NCI-H82 treated with DMSO at 0.1 percent for 48 hours (cell line): ENCODE measurements around the gene CLSTN1.
"Not testable (repeated sequence)": the region's sequence is repeated elsewhere in the genome, so short reads cannot be mapped to it uniquely, and the experiment has no call there.

ENCODE experiments used
- DNase-seq: peaks from one replicate; lab custom pipeline; 2025; ENCODE audit not compliant: unreplicated experiment; lab: John Stamatoyannopoulos, UW

Gene CLSTN1

DNA sequence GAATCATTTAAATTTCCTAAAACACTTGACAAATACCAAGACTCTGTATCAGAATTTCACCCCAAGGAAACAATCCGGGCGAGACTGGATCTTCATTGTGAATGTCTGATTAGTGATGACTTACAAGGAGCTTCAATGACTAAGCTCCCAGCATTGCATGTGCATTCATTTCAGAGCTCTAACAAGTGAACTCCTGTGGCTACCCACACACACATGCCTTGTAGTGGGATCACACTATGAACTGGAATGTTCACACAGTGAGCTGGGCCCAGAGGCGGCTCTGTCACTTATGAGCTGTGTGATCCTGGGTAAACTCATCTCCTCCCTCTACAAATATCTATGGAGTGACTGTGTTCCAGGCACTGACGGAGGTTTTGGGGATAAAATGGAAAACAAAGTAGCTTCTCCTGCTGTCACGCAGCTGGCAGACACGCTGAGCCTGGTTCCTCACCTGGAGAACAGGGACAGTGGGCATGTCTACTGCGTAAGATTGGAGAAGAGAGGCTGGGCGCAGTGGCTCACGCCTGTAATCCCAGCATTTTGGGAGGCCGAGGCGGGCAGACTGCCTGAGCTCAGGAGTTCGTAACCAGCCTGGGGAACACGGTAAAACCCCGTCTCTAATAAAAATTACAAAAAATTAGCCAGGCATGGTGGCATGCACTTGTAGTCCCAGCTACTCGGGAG is 56.9 kb downstream of the CLSTN1 start:
- DNase-seq = no peak

DNA sequence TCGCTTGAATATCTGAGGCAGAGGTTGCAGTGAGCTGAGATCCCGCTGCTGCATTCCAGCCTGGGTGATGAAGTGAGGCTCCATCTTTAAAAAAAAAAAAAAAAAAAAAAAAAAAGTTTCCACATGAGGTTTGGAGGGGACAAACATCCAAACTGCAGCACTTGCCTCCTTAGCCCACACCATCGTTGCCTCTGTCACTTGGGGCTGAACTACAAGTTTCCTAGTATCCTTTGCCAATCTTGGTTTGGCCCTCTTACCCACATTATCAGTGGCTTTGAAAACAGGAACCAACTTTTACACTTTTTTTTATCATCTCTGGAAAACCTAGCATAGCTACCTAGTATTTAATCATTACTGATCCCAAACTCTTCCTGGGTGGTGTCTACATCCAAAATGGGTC is 59.2 kb downstream of the CLSTN1 start:
- DNase-seq = no peak

DNA sequence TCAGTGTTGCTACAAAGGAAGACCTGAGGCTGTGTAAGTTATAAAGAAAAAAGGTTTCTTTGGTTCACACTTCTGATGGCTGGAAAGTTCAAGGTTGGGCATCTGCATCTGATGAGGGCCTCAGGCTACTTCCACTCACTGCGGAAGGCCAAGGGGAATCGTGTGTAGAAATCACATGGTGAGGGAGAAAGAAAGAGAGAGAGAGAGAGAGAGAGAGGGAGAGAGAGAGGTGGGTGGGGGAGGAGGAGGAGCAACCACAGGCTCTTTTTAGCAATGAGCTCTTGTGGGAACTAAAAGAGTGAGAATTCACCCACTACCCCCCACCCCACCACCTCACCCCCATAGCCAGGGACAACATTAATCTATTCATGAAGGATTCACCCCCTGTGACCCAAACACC is 59.9 kb downstream of the CLSTN1 start:
- DNase-seq = no peak

DNA sequence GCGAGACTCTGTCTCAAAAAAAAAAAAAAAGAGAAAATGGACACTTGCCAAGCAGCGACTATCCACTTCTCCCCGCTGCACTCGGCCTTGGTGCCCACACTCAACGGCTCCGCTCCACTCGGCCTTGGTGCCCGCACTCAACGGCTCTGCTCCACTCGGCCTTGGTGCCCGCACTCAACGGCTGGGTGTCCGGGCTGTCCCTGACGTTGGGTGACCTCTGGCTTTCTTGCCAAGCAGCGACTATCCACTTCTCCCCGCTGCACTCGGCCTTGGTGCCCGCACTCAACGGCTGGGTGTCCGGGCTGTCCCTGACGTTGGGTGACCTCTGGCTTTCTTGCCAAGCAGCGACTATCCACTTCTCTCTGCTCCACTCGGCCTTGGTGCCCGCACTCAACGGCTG is 61.3 kb downstream of the CLSTN1 start:
- not testable (repeated sequence) for DNase-seq

DNA sequence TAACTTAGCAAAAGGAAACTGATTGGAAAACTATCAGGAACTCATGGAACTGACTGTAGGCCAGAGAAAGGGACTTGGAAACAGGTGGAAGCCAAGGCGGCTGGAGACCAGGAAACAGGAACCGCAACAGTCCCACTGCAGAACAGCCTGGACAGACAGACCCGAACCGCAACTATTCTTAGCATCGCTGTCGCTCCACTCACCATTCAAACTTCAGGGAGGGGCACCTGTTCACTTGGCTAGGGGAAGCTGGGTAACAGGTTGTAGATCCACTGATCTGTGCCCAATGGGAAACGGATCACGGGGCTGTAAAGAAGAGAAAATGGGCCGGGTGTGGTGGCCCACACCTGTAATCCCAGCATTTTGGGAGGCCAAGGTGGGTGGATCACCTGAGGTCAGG is 61.9 kb downstream of the CLSTN1 start:
- DNase-seq = no peak

DNA sequence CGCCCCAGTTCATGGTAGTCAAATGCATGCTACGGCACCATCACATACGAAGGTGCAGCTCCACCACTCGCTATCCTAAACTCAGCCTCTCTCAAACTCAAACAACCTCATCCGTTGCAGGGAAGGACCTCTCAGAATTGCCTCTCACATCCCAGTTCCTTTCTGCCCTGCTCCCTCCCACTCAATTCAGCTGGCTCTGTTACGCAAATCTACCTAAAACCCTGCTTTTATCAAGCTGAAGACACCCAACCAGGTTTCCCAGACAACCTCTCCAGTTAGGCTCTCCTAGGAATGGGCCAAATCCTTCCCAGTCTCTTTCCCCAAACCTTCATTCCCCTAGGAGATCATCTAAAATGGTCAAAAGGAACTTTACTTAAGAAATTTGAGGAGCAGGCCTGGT is 62.9 kb downstream of the CLSTN1 start:
- no peak for DNase-seq

DNA sequence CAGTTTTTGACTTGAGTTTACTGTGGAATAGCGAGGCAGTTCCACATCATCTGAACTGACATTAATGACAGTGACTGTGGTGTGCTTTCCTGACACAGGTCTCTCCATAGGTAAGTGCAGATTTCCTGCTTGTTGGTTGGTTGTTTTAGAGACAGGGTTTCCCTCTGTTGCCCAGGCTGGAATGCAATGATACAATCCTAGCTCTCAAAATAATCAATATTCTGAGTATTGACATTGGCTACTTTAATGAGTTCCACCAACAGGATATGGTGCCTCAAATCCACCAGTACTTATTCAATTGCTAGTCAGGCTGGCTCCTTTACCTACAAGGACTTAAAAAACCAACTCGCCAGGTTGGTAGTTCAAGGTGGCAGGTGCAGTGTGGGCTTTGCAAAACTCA is 63.8 kb downstream of the CLSTN1 start:
- DNase-seq = no peak

DNA sequence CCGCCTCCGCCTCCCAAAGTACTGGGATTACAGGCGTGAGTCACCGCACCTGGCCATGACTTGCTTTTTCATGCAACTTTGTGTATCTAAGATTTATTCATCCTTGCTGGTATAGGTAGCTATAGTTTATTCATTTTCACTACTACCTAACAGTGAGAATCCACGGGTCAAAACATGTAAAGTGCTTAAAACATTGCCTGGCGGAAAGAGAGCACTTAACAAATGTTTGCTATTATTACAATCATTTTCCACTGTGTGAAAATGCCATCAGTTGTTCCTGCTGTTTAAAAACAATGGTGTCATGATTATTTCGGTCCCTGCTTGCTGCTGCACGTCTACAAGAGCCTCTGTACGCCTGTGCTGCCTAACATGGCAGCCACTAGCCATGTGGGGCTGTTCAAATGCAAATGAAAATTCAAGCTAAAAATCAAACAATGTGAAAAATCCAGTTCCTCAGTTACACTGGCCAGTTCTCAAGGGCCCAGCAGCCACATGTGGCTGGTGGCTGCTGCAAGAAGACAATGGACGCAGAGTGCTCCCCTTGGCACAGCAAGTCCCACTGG is 65.1 kb downstream of the CLSTN1 start:
- no peak for DNase-seq

DNA sequence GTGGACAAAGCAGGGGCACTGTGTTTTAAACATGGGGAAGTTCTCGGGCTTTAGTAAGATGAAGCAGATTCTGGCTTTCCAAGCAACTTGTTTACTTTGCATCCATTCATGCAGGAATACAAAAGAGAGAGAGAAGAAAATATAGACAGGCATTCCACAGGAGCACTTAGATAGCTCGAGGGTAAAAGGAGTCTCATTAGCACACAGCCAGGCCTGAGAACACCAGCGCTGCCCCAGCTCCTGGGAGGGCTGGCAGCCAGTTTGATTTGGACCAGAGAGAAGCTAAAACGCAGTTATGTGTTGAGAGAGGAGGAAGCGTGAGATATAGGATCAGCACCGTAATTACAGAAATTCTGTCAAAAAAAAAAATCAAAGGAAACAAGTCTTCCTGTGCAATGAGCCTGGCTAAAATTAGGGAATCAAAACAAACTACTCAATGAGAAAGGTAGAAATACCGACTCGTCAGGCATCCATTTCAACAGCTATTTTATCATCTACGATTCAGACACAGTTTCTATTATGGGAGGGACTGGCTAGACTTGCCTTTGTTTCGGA is 68.2 kb downstream of the CLSTN1 start:
- DNase-seq = no peak

DNA sequence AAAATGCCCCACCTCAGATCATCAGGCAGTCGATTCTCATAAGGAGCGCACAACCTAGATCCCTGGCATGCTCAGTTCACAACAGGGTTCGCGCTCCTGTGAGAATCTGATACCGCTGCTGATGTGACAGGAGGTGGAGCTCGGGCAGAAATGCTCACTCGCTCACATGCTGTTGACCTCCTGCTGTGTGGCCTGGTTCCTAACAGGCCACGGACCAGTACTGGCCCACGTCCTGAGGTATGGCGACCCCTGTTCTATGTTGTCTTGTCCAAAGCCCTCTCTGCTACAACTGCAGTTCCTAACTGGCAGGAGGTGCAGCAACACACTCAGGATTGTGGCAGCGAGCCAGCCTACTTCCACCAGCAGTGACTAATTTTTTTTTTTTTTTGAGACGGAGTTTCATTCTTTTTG is 70.6 kb downstream of the CLSTN1 start:
- DNase-seq = no peak

DNA sequence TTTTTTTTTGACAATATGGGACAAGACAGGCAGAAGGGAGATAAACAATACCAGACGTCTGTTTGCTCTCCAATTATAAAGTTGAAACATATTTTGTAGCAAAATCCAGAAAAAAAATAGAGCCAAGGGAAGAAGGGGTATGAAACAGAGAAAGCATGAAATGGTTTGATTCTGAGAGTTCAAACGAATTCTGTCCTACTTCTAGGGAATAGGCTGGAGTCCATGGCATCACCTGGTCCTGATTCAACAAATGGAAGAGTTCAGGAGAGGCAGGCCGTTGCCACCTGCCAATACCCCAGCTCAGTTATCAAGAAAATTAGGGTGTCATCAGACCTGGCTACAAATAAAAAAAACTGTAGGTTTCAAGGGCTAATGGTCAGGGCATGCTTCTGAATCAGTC is 71.8 kb downstream of the CLSTN1 start:
- DNase-seq = no peak

DNA sequence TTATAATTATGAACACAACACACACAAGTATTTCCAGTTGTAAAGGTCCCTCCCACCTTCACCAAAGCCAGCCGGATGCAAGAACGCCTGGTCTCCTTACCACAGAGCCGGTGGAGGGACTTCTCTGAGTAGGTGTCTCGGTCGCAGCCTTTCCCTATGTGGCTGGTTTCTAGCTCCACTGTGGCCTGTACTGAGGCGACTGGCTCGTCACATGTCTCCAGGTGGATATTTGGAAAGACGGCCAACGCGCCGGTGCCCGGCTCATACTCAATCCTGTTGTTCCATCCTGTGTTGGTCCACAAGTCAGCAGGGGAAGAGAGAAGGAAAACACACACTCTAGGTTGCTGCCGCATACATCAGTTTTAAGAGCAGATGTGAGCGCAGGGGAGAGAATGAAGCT is 74.4 kb downstream of the CLSTN1 start:
- DNase-seq = no peak

DNA sequence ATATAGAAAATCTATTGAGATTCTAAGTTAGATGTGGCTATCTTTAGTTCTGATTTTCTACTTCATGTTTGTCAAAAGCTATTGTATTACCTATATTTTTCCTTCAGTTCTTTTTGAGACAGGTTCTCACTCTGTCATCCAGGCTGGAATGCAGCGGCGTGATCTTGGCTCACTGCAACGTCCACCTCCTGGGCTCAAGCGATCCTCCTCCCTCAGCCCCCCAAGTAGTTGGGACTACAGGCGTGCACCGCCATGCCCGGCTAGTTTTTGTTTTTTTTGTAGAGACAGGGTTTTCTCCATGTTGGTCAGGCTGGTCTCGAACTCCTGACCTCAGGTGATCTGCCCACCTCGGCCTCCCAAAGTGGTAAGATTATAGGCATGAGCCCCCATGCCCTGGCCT is 75.4 kb downstream of the CLSTN1 start:
- not testable (repeated sequence) for DNase-seq

DNA sequence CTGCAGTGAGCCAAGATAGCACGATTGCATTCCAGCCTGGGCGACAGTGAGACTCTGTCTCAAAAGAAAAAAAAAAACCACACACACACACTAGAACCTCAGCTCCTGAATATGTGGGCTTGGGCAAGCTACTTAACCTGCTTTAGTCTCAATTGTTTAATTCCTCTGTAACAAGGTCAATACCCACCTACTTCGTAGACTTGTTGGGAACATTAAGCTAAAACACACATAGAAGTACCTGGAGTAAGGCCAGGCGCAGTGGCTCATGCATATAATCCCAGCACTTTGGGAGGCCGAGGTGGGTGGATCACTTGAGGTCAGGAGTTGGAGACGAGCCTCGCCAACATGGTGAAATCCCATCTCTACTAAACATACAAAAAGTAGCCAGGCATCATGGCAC is 77.1 kb downstream of the CLSTN1 start:
- DNase-seq = no peak

DNA sequence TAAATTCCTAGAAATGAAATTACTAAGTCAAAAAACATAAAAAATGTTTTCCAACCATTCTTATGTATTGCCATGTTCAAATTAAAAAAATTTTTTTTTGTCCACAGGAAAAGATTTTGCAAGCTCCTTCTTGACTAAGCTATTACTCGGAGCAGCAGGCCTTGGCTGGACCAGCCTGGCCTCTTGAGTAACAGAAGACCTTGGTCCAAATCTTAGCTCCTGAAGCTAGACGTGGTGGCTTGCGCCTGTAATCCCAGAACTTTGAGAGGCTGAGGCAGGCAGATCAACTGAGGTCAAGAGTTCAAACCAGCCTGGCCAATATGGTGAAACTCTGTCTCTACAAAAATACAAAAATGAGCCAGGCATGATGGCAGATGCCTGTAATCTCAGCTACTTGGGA is 77.6 kb downstream of the CLSTN1 start:
- DNase-seq = no peak

DNA sequence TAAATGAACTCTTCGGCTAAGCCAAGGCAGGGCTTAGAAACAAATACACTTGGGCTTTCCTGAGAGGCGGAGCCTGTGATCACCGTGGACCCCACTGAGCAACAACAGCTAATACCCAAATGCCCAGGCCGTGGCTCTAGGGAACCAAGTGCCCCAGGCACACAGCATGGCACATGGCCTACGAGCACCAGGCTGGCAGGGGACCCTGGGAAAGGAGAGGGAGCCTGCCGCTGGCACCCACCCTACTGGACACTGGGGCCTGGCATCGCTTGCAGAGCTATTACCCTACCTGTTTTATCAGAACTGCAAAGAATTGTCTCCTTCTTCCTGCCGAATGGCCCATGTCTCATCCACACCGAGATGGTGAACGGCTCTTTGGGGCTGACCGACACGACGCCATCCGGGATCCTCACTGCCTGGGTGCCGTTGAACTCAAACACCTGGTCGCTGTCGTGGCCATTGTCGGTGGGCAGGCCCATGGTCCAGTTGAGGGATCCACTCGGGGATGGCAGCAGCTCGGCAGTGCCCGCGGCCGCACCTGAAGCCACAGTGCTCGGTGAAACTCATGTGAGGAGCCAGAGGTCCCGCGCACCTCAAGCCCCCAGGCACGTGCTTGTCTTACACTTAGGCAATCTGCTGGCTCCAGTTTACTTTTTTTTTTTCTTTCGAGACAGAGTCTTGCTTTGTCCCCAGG is 79.5 kb downstream of the CLSTN1 start:
- DNase-seq = no peak

DNA sequence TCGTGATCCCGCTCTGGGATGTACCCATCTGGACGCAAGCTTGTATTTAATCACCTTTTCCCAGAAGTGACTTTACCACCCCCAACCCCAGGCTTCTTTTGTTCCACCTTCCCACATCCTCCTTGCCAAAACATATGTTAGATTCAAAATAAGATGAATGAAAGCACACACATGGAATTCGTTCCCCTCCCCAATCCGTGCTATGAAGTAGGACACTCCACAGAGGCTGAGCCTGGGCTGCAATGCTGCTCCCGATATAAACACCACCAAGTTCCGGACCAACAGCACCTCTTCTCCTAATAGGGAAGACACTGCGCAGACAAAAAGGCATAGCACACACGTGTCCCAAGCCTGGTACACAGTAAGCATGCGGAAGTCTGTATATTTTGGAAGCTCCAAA is 86.1 kb downstream of the CLSTN1 start:
- DNase-seq = no peak

DNA sequence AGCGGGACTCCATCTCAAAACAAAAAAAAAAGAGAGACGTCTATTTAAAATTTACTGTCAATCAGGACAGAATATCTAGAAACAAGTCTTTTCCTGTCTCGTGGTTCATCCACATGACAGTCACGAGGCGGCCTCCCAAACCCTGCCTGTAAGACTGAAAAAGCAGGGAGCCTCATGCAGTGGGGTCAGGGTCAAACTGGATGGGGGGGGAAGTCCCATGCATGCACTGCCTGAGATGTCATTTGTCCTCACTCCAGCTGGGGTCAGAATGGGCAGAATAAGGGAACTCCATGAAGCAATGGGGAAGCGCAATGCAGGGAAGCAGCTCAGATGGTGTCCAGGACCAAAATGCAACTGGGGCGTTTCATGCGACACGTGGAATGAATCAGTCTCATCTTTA is 86.7 kb downstream of the CLSTN1 start:
- no peak for DNase-seq

DNA sequence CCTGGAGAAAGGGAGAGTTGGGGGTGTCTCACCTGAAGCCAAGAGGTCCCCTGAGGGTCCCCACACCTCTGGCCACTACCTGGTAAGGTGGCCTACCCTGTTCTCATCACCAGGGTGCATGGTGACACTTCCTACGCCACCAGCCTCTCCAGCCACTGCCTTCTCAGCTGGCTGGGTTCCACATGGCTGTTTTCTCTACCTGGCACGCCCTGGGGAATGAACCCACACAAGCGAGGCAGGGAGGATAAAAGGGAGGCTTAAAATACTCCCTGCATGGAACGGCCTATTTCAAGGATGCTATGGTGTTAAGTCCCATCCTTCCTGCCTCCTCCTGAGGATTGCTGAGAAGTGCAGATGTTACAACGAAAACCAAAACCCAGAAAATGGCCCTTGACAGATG is 87.5 kb downstream of the CLSTN1 start:
- DNase-seq = no peak

DNA sequence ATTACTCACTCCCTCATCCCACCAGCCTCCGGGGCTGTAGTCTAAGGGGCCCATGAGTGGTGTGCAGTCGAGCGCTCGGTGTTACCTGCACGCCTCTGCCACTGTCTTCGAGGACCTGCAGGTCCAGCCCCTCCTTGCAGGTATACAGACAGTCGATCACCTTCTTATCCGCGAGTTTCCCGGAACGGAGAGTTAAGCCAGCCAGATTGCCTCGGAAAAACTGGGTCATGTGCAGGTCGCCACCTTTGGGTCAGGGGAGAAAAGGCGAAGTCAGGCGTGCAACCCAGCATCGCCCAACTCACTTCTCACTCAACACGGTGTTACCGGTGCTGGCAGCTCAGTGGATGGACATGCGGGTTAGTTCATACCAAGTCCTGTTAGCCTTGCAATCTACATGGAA is 88.0 kb downstream of the CLSTN1 start:
- no peak for DNase-seq

DNA sequence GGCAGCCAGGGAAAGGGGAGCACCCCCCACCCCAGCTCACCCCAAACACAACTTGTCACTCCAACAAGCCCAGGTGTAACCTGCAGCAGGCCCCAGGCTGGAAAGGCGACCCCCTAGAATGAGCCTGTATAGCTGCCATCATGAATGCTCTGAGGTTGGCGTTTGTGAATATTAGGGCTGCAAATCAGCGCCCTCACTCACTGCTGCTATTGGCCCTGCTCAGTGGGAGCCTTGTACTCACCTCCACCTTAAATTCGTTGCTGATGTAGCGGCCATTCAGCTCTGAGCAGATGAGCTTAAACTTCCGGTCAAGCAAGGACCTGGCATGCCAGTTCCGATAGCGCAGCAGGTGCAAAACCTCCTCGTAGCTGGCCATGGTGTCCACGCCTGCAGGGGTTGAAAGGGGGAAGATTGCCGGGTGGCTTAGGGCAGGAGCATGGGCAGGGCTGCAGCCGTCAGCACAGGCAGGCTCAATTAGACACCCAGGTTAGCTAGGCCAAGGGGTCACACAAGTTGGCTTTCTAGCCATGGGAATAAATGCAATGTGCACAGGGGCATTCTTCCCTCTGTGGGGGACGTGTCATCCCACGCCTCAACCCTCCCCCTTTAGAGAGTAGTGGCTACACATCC is 90.5 kb downstream of the CLSTN1 start:
- no peak for DNase-seq
